NCI-H345 (cell line): ENCODE results near the gene DHRS3.

Experiments used
- DNase-seq: peaks from one replicate; lab custom pipeline; 2025; lab: John Stamatoyannopoulos, UW

DHRS3 gene

DNA sequence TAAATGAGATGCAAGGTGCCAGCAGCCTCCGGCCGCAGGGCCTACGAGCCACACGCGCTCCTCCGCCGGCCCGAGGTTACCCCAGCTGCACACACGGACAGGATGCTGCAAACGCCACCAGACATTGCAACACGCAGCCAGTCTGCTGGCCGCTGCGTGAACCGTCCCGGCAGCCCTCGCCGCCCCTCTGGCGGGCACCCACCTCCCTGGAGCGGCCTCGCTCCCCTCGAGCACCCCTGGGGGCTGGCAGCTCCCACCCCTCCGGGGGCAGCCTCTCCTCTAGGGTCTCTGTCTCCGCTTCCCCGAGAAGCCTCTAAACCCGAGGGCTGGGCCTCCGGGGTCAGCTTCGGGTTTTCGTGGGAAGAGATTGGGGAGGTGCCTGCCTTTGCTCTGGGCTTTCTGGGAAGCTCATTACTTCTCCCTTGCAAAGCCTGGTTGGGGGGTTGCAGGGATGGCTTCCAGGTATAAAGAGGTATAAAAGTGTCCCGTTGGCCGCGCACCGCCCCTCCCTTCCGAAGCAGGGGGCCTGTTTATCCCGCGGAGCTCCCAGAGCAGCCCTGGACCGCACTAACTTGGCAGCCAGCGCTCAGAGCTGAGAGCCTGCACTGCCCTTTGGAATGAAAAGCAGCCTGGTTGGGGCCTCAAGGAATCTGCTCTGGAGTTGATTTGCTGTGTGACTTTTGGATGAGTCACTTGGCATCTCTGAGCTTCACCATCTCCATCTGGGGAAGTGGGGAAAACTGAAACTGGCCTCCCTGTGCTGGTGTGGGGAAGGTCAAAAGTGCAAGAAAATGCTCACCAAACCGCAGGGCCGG, 21.8 kb downstream of the DHRS3 start:
- DNase-seq, result no peak

DNA sequence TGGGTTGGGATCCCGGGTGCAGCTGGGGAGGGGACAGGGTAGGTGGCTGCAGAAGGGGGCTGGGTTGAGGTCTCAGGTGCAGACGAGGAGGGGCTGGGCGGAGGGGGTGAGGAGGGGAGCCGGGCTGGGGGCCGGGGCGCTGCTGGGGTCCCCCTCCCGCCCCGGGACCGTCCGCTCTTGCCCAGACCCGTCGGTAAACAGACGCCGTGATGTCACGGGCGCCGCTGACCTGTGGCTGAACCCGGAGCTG, 22.3 kb downstream of the DHRS3 start:
- DNase-seq, result no peak

DNA sequence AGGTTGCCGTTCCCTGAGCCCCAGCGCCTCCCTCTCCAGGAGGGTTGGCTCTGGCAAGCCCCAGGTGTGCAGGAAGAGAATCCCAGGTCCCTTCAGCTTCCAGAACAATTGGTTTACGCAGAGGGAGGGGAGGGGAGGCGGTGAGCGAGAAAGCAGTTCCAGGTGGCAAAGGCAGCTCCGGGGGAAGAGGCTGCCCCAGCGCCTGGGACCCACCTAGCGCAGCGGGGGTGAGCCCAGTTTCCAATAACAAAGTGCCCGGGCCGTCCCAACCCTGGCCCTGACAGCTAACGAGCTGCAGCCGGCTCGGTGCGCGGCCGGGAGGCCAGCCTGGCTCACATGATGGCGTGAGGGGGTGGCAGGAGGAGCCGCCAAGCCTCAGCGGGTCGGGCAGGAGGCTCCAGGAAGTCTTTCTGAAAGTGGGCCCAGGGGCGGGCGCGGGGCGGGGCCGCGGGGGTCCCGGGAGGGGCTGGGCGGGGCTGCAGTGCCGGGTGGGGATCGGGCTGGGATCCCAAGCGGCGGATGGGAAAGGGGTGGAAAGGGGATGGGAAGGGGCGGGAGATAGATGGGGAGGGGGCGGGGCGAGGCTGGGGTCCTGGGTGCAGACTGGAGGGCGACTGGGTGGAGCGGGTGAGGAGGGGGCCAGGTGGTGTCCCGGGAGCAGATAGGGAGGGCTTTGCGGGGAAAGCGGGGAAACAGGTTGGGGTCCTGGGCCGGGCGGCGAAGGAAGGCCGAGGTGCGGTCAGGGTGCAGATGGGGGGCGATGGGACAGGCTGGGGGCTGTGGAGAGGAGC, 22.8 kb downstream of the DHRS3 start:
- peak; percentile 40 for DNase-seq

DNA sequence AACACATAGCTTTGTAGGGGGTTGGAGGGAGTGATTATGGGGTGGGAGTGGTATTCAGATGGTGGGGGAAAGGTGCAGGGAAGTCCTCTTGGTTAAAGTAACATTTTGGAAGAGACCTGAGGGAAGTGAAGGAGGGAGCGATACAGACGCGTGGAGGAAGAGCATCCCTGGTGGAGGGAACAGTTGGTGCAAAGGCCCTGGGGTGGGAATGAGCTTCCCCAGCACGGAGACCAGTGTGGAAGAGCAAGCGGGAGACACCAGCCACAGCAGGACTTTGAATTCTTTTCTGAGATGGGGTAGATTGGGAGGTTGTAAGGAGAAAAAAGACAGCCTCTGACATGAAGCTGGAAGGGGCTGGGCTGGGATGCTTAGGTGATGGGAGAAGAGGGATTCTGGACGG, 23.5 kb downstream of the DHRS3 start:
- DNase-seq, result no peak

DNA sequence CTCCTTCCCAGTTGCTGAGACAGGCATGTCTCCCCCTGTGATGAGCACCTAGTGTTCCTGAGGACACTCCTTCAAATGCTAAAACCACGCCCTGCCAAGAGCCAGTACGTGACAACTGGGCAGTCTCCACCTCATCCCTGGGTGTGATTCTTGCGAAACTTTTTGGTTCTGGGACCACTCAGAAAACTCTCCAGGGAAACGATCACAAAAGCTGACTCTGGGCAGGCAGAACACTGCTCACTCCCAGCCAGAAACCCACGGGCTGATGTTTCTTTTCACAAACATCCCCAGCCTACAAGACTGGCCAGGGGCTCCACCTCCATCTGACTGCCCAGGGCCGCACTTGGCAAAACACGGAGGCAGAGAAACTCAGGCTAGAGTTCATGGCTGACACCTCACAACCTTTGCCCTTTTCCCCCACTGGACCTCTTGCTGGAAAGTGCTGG, 24.4 kb downstream of the DHRS3 start:
- no peak for DNase-seq

DNA sequence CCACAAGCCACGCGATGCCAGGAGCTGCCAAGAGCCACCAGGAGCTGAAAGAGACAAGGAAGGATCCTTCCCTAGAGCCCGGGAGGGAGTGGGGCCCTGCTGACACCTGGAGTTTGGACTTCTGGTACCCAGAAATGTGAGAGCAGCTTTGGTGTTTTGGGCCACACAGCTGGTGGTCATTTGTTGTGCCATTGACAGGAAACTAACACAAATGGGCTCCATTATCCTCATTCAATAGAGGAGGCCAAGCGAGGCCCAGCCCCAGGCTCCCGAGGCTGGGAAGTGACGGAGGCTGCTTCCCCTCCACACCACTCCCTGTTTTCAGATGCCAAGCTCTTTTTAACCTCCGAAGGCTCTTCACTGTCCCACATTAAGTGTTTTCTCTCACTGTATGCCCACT, 25.5 kb downstream of the DHRS3 start:
- DNase-seq, result no peak

DNA sequence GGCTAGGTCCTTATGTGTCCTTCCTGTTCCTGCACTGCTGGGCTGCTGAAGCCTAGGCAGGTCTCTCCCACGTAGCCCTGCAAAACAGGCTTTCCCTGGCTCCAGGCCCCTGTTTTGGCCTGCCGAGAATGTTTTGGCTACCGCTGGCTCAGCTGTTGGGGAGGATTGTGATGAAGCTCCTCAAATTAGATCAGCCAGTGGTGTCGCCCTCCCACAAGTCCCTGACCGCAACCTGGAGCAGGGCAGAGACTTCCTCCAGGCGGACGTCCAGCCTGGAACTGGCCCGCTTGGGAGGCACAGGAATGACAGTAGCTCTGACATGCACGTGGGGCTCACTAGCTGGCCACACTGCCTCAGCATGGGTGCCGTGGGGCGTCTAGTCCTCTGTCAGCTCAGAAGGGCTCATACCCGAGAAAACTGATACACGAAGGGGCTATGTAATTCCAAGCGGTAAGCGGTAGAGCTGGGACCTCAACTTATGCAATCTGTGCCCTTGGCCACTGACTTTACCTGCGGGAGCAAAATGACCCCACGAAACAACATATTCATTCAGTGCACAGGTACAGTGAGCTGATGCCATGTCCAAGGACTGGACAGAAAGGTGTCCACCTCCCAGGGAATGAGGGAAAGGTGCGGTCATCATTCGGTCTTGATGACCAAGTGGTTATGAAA, 26.6 kb downstream of the DHRS3 start:
- DNase-seq, result no peak

DNA sequence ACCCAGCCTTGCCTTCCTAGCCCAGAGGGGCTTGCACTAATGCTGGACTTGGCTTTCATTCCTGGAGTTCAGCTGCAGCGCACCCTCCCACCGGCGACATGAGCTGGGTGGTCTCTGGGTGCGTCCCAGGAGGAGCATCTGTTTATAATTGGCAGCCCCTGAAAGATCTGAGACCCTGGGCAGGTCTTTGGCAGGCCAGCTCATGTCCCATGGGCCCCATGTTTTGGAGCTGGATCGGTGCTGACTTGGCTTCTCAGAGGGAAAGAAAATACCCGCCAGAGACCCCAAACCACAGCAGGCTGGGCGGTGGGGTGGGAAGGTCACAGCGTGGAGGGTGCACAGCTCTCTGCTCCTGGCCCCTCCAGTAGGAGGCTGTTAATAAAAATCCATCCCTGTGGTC, 29.3 kb downstream of the DHRS3 start:
- no peak for DNase-seq

DNA sequence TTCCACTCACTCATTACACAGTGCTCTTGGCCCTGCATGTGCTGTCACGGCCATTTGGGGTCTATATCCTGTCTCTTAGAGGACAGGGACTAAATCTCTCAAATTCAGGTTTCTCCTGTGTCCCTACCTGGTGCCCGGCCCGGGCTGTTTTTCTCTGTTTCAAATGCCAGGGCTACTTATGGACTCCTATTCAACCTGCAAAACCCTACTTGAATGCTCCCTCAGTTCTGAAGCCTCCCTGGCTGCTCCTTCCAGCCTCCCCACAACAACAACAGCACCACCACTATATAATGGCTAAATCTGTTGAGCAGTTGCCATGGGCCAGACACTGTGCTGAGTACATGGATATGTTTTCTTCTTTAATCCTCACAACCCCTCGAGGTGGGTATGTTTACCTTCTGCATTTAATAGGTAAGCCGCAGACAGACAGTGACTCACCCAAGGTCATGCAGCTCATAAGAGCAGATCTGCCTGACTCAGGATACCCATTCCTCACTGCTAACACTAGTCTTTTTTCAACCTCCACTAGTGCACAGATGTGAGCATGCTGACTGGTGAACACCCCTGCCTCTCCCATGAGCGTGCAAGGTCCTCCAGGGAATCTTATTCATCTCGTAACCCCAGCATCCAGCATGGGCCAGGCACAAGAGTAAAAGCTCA, 29.9 kb downstream of the DHRS3 start:
- DNase-seq, result no peak

DNA sequence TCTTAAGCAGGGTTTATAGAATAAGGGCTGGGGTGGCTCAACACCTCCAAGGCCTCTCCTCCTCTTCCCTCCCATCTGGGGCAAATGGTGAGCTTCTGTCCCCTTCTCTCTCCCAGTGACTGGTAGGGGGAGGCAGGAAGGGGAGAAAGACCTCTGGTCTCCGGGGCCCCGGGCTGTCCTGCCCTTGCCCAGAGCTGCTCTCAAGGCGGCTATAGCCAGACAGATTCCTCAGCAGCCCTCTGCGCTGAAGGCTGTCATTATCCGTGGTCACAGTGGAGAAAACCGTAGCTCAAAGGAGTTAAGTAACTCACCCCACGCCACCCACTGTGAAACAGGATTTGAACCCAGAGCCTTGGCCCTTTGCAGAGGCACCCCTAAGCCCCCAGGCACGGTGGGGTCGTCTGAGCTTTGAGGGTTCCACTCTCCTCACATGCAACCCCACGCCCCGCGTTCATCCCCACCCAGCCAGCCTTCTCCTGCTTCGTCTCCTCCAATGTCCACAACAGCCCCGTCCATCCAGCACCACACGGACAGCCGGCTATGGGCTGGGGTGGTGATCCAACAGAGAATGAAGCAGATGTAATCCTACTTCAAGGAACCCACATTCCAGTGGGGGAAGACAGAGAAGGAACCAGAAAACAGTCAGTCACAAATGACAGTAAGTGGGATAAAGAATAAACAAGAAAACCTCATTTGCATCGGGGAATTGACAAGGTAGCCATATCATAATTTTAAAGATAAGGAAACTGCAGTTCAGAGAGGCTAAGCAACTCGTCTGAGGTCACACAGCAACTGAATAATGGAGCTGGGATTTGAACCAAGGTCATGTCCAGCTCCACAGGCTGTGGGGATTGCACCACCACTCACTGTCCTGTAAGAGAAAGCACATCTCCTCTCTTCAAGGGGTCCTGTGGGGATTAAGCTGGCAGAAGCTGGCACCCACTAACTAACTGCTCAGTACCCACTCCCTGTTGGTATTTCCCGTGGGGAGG, 31.8 kb downstream of the DHRS3 start:
- no peak for DNase-seq

DNA sequence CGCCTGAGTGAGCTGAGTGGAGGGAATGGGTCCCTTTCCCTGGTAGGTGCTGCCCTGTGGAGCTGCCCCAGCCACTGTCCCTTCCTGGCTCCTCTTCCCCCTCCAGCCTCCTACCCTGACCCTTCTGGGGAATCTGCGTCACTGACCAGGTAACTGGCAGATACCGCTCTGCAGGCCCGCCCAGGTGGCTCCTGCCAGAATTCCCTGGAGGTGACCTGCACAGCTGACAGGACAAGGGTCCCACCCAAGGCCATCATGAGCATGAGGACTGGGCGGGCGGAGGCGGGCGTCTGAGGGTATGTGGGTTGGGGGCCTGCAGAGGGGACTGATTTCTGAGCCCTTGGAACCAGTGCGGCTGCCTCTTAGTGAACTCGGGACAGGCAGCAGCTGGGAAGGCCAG, 32.5 kb downstream of the DHRS3 start:
- no peak for DNase-seq

DNA sequence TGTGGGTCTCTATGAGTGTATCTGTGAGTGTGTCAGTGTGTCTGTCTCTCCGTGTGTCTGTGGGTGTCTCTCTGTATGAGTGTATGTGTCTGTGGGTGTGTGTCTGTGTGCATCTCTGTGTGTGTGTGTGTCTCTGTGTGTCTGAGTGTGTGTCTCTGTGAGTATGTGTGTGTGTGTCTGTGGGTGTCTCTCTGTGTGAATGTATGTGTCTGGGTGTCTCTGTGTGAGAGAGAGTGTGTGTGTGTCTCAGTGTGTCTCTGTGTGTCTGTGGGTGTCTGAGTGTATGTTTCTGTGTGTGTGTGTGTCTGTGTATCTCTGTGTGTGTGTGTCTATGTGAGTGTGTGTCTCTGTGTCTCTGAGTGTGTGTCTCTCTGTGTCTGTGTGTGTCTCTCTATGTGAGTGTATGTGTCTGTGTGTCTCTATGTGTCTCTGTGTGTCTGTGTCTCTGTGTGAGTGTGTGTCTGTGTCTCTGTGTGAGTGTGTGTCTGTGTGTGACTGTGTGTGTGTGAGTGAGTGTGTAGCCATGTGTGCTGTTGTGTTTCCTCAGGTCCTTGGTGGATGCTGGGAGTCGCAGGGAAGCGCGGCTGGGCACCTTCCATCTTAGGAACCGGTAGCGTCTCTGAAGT, 33.0 kb downstream of the DHRS3 start:
- no peak for DNase-seq

DNA sequence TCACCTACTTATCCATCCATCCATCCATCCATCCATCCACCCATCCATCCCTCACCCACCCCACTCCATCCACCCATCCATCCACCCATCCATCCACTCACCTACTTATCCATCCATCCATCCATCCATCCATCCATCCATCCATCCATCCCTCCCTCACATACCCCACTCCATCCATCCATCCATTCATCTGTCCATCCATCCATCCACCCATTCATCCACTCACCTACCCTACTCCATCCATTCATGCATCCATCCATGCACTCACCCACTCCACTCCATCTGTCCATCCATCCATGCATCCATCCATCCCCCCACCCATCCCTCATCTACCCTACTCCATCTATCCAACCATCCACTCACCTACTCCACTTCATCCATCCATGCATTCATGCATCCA, 34.5 kb downstream of the DHRS3 start:
- DNase-seq, result no peak

DNA sequence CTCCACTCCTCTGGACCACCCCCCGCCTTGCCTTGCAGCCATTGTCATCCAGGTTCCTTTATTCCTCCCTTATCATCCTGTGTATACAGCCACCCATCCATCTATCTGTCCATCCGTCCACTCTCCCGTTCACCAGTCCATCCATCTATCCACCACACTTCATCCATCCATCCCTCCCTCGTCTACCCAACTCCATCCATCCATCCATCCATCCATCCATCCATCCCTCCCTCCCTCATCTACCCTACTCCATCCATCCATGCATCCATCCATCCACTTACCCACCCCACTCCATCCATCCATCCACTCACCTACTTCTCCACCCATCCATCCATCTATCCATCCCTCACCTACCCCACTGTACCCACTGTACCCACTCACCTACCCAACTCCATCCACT, 35.4 kb downstream of the DHRS3 start:
- DNase-seq, result no peak

DNA sequence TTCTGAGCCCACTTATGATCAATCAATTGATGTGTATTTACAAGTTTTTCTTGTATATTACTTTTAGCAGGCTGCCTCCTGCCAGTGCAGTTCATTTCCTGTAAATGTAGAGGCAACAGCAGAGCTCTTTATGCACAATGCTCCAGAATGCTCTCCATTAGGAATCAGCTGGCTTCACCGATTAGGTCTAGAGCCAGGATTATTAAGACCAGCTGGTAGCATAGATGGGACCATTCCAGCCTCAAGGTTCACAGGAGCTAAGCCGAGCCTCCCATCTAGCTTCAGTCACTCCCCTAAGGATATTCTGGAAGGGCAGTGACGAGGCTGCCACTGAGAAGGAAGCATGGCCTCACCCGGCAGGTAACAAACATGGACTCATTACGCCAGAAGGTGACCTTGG, 36.8 kb downstream of the DHRS3 start:
- DNase-seq, result no peak

DNA sequence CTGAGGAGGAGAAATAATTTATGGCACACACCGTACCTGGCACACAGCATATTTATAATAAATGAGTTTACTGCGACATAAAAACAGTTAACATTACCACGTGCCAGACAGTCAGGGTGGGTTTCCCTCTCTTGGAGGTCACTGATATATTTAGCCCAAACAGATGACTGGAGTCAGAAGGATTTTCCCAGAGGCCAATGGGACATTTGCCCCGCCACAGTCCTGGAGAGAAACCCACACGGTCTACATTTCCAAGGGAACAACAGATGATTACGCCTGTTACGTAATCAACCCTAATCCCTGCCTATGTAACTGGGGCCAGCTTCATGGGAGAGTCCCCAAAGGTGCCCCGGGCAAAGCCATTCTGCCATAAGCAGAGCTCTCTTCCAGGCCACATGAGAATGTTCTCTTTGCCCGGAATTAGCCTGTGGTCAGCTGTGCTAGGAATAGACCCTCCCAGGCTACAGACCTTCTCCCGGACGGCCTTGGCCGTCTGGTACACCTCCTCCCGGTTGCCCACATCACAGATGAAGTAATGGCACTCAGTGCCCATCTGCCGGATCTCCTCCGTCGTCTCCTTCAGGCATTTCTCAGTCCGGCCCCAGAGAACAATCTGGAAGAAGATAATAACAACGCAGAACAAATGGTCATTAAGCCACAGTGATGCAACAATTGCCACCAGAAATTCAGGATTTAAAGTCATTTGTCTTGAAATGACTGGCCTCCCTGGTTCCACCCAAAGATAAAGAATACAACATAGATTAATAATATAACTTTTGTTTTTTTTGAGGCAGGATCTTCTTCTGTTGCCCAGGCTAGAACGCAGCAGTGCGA, 37.7 kb downstream of the DHRS3 start:
- DNase-seq, result no peak

DNA sequence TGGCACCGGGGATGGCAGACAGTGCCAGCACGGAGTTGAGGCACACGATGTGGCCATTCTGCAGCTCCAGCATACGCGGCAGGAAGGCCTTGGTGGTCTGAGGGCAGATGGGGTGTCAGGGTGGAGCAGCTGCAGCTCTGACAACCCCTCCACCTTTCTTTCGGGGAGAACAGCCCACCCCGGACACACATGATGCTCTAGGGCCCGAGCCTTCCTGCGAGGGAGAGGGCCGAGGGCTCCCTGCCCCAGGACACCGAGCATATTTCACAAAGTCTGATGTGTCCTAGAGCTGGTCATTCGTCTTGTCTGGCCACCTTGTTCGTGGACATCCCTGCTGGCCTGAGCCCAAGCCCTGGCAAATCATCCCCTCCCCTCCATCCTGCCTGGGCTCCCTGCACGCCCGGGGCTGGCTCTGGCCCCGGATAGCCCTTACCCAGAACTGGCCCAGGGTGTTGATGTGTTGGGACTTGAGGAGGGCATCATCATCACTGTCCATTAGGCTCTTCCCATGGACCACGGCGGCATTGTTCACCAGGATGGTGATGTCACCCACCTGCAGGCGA, 39.1 kb downstream of the DHRS3 start:
- no peak for DNase-seq

DNA sequence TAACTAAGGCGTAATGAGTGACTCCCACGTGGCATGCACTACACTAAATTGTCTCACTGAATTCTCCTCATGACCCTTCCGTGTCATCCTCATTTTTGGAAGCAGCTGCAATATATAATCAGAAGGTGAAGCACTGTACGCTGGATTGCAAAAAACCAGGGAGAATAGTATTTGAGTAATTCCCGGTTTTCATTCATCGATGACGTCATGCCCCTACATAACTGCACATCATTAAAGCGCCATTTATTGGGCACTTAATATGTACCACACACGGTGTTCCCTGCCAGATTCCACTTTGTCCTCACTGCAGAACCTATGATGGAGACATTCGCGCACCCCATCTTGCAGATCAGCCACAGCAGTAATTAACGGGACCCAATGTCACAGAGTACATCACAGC, 41.0 kb downstream of the DHRS3 start:
- no peak for DNase-seq

DNA sequence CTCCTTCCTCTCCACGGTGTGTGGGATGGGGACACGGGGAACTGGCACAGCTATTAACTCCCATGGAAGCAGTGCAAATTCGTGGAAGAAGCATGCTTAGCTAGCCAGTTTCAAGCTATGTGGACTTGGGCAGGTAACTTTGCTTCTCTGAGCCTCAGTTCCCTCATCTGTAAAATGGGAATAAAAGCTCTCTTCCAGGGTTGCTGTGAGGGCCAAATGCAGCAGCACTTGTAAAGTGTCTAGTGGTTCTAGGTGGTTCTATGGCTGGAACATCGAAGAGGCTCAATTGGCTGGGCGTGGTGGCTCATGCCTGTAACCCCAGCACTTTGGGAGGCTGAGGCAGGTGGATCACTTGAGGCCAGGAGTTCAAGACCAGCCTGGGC, 43.3 kb downstream of the DHRS3 start:
- DNase-seq, result no peak
